Dedifferentiated amniotic fluid mesenchymal stem cell (primary cell): Measurements from ENCODE around the gene NCOA5.

Experiments
- DNase-seq: peaks from one replicate; pipeline ENCODE4 v3.0.0-alpha.2; 2016; ENCODE audit errors: extremely low spot score

Gene NCOA5

DNA sequence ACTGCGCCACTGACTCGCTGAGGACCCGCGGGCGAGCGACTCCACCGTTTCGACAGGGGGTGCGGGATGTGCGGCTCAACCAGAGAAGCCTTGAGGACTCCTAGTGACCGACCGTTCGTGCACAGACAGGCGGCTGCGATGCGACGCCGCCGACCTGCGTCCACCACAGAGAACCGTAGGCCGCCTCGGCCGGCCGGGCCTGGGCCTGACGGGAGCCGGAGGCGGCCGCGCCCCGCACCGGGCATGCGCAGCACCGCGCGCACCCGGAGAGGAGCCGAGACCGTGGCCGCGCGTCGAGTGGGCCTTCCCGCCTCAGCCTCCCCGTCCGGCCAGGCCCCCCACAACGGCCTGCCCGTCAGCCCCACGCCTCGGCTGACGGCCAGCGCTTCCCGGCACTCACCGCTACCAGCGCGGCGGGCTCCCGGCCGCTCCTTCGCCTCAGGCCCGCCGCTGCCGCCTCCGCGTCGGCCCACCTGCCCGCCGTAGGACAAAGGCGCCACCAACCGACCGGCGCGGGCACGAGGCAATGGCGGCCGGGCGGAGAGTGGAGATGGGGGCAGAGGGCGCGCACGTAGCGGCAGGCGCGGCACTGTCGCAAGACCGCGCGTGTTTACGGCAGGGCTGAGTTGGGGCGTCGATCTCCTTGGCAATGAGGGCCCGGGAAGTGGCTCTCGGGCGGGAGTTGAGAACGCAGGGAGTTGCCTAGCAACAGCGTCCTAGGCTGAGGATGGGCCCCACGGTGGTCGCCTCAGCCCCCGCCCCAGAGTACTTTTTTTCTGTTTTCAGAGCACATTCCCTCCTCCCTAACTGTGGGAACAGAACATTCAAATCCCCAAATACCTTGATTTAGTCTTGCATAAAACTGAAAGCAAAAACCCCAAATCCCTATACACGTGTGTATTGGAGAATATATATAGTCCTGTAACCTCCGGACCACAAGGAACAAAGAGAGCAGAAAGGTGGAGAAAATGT is at the start of gene NCOA5:
NCOA5 (minus strand) TSS at position 546 of the 972 bp plus-strand sequence. CDS start 10,538 bp downstream, outside the sequence.
- peak; percentile 97 for DNase-seq

DNA sequence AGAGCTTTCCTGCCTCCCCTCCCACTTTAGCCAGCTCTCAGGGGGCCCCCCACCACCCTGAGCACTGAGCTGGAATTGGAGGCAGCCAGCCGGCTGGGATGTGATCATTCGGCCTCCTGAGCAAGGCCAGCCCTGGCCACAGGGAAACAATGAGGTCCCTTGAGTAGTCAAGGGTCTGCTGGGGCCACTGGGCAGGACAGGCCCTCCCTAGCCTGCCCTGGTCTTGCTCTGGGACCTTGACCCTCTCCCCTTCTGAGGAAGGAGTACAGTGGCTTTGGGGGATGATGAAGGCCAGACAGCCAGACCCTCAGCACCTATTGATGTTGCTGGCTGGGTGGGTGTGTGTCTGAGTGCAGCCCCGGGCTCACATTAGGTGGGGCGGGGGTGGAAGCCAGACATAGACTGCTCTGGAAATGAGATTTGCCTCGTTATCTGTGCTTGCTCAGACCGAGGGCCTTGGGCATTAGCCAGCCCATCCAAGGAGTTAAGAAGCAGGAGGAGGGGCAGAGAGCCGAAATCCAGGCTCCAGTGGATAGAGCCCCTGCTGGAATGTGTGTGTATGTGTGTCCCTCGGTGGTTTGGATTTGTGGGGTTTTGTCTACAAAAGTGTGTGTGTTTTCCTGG is 49.6 kb upstream of the NCOA5 start:
- DNase-seq: no peak

DNA sequence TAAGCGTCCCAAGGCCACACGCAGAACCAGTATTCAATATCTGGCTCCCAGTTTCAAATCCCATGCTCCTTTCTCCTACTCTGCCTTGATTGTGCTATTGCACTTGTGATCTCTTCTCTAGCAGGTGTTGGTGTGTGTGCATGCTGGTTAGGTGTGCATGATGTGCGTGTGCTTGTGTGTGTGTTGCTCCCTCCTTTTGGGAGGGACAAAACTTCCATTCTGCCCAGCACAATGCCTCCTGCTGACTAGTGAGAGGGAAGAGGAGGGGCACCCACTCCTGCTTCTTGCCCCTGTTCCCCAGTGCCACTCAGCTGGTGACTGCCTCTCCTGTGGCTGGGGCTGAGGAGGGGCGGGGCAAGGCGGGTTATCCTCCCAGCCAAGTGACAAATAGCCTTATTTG is 48.1 kb upstream of the NCOA5 start:
- DNase-seq: no peak

DNA sequence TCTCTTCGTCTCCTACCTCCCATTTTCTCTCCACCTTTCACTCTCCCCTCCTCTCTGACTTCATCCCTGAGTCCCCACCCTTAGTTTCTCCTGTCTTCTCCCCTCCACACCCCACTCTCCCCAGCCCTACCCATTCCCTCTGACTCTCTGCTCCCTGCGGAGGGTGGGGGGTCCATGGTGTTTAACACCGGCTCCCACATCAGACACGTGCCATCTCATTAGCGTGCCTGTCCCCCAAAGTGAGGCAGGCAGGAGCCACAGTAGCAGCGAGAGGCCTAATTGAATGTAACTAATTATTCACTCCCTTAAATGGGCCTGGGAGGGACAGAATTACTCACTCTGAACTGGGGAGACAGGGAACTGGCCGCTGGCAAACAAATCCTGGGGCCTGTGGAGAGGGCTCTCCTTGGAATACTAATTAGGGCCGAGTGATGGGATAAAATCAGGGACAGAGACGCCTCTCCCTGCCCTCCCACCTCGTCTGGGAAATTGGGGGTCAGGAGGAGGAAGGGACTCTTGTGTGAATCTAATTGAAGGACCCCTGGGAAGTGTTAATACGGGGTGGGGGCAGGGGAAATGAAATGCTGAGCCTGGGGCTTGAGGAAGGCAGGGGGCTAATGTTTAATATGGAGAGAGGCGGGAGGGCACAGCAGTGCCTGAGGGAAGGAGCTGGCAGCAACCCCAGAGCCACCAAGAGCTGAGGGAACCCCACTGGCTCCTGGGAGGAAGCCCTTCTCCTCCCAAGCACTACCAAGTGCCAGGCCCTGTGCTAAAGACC is 46.3 kb upstream of the NCOA5 start:
- DNase-seq: no peak

DNA sequence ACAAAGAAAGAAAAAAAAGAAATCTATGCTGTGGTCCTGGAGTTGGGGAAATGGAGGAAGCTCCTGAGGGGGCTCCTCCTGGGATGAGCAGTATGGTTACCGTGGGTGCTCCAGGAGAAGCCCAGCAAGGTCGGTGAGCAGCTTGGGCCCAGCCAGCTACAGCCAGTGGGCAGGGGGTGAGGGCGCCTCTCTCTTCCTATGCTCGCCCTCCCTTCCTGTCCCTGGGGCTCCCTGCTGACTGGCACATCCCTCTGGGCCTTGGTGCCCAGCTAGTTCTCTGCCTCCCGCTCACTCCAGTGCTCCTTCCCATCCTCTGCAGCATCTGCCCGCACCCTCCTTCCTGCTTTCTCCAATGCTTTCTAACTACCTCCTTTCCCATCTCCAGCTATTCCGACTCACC is 45.0 kb upstream of the NCOA5 start:
- no peak for DNase-seq

DNA sequence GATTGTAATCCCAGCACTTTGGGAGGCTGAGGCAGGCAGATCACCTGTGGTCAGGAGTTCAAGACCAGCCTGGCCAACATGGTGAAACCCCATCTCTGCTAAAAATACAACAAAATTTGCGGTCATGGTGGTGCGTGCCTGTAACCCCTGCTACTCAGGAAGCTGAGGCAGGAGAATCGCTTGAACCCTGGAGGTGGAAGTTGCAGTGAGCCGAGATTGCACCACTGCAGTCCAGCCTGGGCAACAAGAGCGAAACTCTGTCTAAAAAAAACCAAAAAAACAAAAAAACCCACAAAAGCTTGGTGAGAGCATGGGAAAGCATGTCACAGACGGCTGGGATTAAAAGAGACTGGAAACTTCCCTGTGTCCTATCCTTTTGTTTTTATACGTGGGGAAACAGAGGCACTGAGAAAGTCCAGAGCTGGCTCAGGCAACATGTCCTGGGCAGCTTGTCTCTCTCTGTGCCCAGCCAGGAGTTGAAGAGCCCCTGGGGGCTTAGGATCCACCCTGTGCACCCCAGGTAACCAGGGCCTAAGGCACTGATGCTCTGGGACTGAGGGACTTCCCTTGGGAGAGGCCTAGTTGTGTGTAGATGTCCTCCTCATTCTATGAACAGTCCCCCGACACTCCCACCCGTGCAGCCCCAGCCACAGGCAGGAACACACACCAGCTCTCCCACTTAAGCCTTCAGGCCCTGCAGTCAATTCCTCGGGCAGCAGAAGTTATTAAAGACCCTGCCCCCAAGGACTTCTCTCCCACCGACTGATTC is 44.3 kb upstream of the NCOA5 start:
- no peak for DNase-seq

DNA sequence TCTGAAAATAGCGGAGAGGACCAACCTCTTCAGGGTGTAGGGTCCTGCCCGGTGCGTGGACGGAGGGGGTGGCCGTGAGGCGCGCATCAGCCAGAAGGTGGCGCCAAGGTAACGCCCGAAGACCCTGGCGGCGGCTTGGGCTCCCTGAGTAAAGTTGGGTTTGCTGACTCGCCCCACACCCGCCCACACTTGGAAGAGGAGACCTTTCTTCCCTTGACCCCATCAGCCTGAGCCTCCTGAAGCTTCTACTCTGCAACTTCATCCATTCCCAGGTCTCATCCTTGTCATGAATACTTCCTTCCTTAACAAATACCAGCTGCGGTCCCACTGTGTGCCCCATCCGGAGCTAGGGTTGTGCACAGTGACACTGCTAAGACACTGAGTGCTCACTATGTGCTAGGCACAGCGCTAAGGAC is 43.0 kb upstream of the NCOA5 start:
- peak; percentile 24 for DNase-seq

DNA sequence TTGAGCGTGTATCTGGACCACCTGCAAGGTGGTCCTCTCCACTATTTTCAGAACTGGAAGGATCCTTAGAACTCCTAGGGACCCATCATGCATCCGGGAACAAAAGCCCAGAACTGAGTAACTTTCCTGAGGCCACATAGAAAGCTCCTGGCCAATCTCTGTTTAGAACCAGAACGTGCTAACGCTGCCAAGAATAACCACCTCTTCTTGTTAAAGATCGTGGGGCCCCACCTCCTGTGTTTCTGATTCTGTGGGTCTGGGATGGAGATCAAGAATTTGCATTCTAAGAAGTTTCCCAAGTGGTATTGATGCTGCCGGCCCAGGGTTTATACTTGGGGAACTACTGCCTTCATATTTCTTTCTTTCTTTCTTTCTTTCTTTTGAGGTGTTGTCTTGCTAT is 41.6 kb upstream of the NCOA5 start:
- no peak for DNase-seq

DNA sequence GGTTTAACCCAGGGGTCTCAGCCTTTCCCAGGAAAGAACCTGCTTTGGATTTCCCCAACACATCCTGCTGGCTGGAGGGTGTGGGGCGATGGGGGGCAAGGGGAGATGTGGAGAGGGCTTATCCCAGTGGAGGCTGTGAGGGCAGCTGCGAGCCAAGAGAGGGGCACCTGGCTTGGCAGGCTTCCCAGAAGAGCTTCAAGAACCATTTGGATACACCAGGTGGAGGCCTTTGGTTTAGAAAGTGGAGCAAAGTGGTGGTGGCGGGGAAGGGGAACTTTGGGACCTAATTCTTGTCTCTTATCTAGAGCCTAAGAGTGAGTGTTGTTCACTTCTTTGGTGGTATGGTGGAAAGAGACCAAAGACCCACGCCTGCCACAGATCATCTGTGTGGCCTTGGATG is 40.8 kb upstream of the NCOA5 start:
- DNase-seq: no peak

DNA sequence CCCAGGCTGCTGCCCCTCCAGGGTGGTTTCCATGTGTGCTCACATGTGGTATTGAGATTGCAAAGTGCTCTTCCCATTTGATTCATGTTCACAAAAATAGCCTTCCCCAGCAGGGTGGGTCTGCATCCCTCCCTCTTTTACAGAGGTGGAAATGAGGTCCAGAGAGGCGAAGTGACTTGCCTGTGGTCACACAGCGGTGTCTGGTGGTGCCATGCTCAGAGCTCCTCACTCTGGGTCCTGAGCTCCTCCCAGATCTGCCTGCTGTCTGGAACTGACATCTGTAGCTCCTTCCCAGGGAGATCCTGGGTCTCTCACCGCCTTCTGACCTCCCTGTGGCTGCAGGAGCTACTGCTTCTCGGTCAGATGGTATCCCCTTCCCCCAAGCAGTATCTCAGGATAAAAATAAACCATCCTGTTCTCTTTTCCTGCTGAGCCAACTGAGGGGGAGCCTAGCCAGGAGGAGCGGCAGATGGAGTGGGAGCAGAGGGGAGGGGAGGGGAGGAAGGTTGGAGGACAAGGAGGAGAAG is 40.3 kb upstream of the NCOA5 start:
- no peak for DNase-seq

DNA sequence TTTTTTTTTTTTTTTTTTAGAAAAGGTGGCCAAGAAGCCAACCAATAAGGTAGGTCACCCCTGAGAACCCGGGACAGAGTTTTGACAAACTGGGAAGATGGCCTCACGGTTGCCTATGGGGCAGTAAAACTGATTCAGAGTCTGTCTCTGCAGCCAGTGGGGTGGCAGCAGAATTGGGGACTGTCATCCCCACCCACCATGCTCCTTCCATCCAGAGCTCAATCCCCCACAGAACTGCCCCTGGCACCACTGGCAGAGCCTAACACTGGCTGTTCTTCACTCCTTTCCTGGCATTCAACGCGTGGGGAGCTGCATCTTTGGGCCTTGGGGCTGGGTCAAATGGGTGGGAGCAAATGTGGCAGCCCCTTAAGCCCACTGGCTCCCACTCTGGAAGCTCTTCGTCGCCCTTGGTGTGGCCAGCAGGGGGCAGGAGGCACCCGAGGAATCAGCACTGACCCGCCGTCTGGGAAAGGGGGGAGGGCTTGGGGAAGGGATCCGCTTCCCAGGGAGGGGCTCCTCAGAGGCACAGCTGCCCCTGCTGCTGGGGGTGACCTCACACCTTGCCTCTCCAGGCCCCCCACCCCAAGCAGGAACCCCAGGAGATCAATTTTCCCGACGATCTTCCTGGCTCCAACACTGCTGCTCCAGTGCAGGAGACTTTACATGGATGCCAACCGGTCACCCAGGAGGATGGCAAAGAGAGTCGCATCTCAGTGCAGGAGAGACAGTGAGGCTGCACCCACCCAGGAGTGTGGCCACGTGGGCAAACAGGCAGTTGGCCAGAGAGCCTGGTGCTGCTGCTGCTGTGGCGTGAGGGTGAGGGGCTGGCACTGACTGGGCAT is 38.8 kb upstream of the NCOA5 start:
- no peak for DNase-seq

DNA sequence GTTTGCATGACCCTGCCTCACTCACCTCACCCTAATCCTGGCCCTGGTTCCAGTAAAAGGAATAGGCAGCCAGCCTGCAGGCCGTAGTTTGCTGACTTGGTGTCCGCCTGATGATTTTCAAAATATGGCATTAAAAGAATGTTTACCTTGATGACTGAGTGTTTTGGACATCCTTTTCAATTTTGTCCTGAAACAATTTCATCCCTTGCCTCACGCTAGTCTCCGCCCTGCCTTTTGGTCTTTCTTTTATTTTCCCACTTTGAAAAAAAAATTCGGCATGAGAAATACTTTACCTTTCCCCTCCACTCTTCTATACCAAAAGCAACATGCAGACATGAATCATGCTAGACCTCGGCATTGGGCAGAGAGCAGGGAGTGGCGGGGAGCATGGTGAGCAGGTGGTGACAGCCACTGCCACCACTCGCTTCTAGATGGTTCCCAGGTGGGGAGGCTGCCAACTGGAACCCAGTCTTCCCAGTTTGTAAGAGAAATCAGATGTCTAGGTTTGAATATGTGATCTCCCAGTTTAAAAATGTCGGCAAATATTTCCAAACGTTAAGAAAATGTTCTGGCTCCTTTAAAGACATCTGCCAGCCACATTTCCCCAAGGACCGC is 37.7 kb upstream of the NCOA5 start:
- no peak for DNase-seq

DNA sequence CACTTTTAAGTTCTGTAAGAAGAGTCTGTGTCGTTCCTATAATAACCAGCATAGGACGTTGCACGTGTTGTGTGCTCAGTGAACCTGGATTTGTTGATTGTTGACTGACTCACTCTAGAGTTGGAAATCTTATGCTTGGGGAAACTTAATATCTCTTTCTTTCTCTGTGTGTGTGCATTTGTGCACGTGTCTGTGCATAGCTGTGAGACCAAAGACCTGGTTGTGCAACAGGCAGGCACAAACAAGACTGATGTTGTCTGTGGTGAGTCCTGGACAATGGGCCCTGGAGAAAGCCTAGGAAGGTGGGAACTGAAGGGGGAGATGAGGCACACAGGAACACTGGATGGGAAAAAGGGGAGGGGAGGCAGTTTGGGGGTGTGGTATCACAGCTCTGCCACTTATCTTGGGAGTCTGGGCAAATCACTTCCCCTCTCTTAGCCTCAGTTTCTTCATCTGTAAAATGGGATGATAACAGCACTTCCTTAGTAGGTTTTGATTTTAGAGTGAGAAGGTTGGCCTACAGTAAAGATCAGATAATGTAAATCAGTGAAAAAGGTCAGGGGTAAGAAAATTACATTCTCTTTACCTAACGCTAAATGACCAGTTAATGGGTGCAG is 36.8 kb upstream of the NCOA5 start:
- no peak for DNase-seq

DNA sequence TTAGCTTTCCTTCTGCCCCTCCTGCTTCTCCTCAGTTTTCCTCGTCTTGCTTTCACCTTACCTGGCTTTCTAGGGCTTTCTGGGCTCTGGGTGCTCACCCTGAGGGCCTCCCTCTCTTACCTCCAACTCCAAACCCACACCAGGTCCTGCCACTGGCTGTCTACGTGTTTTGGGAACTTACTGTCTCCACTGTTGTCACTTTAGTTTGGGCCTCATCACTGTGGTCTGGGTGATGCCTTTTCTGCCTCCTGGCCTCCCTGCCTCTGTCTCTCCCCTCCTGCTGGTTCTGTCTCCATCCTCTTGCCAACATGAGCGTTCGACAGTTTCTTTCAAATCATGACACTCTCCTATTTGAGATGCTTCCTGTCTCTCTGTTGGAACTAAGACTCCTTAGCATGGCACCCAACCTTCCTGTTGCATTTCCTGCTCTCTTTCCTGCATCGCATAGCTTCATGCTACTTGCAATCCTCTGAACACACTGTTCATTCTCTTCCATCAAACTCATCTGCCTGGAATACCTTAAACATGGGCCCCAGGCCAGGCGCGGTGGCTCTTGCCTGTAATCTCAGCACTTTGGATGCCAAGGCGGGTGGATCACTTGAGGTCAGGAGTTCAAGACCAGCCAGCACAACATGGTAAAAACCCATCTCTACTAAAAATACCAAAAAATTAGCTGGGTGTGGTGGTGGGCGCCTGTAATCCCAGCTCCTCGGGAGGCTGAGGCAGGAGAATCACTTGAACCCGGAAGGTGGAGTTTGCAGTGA is 33.9 kb upstream of the NCOA5 start:
- DNase-seq: no peak

DNA sequence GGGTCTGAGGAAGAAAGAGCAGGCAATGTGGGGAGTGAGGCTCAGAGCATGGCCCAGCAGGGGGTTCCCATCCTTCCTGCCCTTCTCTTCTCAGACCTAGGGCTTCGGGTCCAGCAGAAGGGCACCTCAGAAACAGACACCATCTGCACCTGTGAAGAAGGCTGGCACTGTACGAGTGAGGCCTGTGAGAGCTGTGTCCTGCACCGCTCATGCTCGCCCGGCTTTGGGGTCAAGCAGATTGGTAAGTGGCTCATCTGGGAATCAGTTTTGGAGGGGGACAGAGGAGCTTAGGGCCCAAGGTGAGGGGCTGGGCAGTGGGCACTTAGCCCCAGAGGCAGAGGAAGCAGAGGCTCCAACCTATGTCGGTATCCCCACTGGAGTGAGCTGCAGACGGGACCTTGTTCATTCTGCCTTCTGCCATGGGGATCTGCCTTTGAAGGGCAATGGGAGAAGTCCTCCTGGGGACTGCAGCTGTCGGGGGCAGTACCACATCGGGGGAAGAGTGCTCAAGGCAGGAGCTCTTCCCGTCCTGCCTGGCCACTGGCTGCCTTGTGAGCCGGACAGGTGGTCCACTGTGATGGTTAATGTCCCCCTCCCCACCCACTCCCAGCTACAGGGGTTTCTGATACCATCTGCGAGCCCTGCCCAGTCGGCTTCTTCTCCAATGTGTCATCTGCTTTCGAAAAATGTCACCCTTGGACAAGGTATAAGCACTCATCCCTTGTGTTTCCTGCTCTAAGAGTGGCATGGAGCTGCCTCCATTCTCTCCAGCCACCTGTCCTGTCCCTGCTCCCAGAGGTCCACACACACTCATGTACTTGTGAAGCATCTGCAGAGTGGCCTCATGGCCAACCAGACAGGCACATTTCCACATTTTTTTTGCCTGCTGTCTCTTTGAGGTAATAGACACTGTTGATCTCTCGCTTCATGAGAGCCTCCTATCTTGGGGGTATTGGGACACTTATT is 33.0 kb upstream of the NCOA5 start:
- DNase-seq: no peak

DNA sequence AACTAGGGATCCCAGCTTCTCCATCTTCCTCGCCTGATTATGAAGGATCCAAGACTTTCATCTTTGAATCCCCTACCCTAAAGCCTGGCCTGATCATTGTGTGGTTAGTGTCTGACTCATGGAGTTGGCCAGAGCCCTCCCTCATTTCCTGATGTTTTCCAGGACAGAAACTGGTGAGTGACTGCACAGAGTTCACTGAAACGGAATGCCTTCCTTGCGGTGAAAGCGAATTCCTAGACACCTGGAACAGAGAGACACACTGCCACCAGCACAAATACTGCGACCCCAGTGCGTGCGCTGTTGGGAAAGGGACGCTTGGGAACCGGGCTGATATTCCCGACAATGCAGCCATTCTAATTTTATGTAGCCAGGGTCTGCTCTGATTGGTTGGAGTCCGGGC is 32.3 kb upstream of the NCOA5 start:
- DNase-seq: no peak

DNA sequence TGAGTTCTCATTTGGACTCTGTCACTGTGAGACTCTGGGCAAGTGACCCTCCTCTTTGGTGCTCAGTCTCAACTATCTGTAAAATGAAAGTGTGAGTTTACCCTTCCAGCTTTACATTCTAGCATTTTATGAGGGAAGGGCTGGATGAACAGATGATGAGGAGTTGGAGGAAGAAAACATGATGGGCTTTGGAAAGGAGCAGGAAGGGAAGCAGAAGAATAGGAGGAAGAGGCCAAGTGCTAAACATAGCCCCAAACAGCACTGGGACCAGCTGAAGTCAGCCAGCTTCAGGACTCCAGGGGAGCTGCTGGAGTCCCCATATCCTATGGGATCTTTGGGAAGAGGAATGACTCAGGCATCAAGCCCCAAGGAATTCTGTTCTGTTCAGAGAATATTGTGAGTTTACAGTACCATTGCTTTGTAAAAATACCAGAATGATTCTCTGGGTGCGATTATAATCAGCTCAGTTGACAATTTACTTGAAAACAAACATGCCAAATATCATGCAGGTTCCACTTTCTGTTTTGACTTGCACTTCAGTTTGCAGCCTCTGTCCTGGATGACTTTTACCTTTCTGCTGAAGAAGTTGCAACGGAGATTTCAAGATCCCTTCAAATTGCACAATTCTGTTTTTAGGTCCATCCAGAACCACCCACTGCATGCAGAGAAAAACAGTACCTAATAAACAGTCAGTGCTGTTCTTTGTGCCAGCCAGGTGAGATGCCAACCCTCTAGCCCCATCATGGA is 31.6 kb upstream of the NCOA5 start:
- no peak for DNase-seq
